ENCODE data around the gene C8A. TPM values are rescaled to one million over a fixed set of nuclear protein-coding genes. Genes with fewer than 3 reads are reported as not detected.

The C8A gene
- total RNA-seq: not detected in 2 replicates

DNA sequence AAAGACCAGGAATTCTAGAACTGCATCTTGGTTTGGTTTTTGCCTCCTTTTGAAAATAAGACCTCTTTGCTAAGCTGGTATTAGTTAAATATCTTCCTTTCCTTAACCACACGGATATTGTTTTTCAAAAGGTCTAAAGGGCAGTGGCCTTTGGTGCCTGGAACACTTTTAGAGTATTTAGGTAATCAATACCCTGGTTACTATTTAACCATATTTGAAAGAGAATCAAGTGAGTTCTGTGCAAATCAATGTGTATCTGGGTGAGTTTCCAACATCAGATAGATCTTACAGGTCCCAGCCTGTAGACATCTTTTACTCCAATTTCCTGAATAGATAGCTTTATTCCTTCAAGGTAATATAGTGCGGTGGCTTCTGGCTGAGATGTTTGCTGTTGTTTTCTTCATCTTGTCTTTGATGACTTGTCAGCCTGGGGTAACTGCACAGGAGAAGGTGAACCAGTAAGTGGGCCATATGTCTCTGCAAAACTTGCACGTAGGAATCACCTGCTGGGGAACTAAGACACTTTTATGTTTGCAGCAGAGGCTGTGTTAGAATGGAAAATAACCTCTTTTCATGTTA lies at the start of gene C8A:
TSS of gene C8A (plus strand) at position 277 of the 579 bp plus-strand sequence. CDS start at position 382, 105 bp downstream.

DNA sequence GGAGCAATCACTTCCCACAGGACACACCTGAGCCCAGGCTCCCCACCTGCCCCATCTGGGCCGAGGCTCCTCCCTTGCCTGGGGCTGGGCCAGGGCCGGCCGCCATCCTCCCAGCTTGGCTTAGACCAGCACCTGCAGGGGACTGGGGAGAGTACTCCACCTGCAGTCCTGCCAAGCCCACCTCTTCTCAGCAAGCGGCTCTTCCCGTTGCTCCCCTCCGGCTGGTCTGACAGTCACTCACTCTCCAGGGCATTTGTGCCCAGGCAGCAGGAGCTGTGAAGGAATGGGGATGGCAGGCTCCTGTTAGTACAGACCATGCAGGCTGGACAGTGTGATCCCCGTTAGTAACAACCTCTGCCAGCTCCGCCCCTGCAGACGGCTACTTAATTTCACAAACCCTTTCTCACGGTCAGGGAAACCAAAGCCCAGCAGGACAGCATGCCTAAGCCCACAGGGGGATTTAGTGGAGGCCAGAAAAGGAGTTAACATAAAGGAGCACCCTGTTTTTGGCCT lies 35.2 kb upstream of the C8A start, which contains the start of gene FYB2:
TSS of gene FYB2 (minus strand) at position 18 of the 513 bp plus-strand sequence. CDS start 114 bp downstream, outside the sequence.

DNA sequence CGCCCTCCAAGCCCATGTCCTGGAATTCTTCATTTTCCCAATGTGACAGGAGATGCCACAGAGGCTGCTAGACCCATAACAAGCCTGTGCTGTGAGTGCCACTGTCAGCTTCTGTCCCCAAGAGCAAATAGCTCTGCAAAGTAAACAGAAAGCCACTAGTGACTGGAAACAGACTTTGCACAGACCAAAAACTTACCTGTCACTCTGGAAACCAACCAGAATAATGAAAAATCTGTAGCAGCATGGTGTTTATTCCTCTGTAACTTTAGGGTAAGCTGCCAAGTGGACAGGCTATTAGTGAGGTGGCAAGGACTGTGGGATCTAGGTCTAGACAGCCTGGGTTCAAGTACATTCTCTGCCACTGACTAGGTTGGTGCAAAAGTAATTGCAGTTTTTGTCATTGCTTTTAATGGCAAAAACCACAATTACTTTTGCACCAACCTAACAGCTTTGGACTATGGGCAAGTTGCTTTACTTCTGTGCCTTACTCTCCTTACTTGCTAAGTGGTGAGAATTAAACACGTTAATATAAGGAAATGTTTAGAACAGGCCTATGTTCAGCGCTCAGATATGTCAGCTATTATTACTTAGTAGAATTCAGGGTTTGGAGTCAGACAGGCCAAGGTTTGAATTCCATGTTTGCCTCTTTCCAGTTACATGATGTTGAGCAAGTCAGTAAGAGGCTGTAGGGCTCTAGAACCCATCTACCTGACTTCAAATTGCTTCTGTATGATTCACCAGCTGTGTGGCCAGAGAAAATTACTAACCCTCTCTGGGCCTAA lies 111.5 kb downstream of the C8A start, which contains the start of gene C8B:
TSS of gene C8B (minus strand) at position 100 of the 782 bp plus-strand sequence. CDS start at position 33, 67 bp downstream.

Other genes with a start within 250 kb of the C8A start
- 2.4 and 3.4 TPM in 2 replicates for gene PRKAA2, start 209.5 kb upstream of the C8A start, total RNA-seq
- gene FYB2, start 35.4 kb upstream of the C8A start, total RNA-seq: not detected in 2 replicates
- not detected in 2 replicates for gene C8B, start 111.2 kb downstream of the C8A start, total RNA-seq

All from mesangial cell (primary cell).